ENCODE measurements around the gene CTNNBIP1.

The CTNNBIP1 gene

DNA sequence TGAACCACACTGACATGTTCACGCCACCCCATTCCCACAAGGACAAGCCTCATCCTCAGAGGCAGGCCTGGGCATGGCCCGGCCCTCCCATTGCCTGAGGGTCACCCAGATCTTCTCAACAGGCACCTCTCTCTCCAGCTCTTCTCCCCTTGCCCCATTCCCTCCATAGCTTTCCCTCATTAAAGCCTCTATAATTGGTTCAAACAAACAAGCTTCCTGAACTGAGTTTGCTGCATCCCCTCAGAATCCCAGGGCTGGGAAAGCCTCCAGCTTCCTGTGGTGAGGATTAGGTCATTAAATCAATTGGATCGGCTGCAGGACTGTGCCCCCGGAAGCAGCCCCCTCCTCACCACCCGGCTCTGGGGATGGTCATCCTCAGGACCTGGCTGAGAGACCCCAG, 18.9 kb downstream of the CTNNBIP1 start:
- in situ Hi-C loops (cut with HindIII; ENCODE audit: low pct_ligation_motif_present, low sequenced_read_pairs), result no loop called here
- Histone ChIP-seq H3K27me3 (replicated peaks) (no peaks in the 10 kb centered on the region), H3K4me3 (ENCODE audit: low read depth, low read length) (no peak overlapping the region), H3K36me3 (replicated peaks) (no peaks in the 10 kb centered on the region), H3K27ac (no peak overlapping the region)
- DNase-seq, result no peak
- TF ChIP-seq, protein P1, sequence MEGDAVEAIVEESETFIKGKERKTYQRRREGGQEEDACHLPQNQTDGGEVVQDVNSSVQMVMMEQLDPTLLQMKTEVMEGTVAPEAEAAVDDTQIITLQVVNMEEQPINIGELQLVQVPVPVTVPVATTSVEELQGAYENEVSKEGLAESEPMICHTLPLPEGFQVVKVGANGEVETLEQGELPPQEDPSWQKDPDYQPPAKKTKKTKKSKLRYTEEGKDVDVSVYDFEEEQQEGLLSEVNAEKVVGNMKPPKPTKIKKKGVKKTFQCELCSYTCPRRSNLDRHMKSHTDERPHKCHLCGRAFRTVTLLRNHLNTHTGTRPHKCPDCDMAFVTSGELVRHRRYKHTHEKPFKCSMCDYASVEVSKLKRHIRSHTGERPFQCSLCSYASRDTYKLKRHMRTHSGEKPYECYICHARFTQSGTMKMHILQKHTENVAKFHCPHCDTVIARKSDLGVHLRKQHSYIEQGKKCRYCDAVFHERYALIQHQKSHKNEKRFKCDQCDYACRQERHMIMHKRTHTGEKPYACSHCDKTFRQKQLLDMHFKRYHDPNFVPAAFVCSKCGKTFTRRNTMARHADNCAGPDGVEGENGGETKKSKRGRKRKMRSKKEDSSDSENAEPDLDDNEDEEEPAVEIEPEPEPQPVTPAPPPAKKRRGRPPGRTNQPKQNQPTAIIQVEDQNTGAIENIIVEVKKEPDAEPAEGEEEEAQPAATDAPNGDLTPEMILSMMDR (IDR thresholded peaks at IDR 0.05; ENCODE audit: low read depth, low read length, missing control alignments), result no peak

DNA sequence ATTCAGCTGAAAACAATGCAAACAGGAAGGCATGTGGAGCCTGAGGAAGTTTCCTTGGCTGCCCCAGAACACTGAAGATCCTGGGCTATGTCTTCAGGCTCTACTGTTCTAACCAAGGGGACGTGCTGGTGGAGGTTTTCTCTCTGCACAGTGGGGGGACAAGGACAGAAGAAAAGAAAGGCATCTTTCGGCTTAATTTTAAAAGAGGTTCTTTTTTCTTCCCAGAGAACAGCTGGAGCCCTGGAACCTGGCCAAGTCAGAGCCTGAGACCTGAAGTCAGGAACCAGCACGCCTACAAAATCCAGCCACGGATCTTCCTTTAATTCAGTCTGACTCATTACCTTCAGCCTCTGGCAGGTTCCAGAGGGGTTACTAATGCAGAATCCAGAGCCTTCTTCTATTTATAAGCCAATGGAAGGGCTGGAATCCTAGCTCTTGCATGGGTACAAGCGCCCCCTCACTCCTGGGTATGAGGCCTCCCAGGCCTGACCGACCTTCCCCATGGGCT, 19.8 kb downstream of the CTNNBIP1 start:
- H3K27me3 ChIP-seq (replicated peaks), result no peaks in the 10 kb centered on the region
- in situ Hi-C loops (cut with HindIII; ENCODE audit: low pct_ligation_motif_present, low sequenced_read_pairs), result no loop called here
- H3K36me3 ChIP-seq (replicated peaks), result no peaks in the 10 kb centered on the region
- peak; percentile 90 for DNase-seq
- H3K4me3 ChIP-seq (ENCODE audit: low read depth, low read length), result no peak overlapping the region
- peak overlapping the region; percentile 53 for H3K27ac ChIP-seq
- TF ChIP-seq, protein P1 (IDR thresholded peaks at IDR 0.05; ENCODE audit: low read depth, low read length, missing control alignments), result no peak

DNA sequence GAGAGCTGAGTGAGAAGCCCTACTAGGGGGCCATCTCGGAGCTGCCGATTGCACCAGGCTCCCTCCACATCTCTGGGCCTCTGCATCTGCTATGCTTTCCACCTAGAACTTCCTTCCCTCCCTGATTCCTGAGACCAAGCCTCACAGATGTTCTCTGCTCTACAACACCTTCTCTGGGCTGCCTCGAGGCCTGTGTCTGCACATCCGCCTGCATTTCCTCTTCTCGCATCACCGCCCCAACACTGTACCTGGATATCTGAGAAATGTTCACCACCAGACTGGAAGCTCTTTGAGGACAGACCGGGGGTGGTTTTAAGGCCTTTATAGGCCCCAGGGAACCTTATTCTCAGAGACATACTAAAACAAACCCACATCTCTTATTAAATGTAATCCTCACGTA, 20.7 kb downstream of the CTNNBIP1 start:
- H3K27me3 ChIP-seq (replicated peaks), result no peaks in the 10 kb centered on the region
- no peak overlapping the region for H3K4me3 ChIP-seq (ENCODE audit: low read depth, low read length)
- H3K36me3 ChIP-seq (replicated peaks), result no peaks in the 10 kb centered on the region
- DNase-seq, result no peak
- no peak overlapping the region for H3K27ac ChIP-seq
- in situ Hi-C loops (cut with HindIII; ENCODE audit: low pct_ligation_motif_present, low sequenced_read_pairs), result no loop called here
- TF ChIP-seq, protein P1 (IDR thresholded peaks at IDR 0.05; ENCODE audit: low read depth, low read length, missing control alignments), result no peak

DNA sequence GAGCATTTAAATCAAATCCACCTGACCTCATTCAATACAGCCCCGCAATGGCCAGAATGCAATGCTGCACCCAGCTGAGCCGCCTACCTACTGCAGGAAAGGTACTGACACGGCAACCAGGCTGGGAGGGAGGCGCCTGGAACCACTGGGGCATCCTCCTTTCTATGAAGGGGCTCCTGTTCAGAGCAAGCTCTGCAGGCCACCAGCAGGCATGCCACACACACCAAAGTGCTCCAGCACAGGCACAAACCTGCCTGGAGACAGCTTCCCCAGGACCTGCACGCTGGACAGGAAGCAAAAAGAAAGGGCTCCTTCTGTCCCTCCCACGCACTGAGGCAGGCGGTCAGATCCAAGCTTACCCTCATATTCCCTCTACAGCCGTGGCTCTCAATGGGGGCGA, 21.2 kb downstream of the CTNNBIP1 start:
- H3K27me3 ChIP-seq (replicated peaks), result no peaks in the 10 kb centered on the region

DNA sequence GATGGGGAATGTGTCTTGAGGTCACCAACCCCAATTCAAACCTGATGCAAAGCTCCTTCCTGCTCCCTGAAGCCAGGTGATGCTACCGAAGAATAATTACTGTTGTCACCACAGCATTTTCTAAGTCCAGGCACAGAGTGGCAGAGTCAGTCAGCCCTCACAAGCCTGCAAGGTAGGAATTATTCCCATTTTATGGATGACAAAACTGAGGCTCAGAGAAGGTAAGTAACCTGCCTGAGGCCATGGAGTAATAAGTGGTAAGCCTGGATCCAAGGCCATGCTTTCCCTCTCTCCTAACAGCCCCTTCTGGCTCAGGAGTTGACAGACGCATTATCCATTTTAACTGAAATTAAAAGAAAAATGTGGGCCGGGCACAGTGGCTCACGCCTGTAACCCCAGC, 23.0 kb downstream of the CTNNBIP1 start:
- H3K27ac ChIP-seq, result no peak overlapping the region
- no peak overlapping the region for H3K4me3 ChIP-seq (ENCODE audit: low read depth, low read length)
- no peaks in the 10 kb centered on the region for H3K36me3 ChIP-seq (replicated peaks)
- in situ Hi-C loops (cut with HindIII; ENCODE audit: low pct_ligation_motif_present, low sequenced_read_pairs), result no loop called here
- no peak for DNase-seq
- TF ChIP-seq, protein P1 (IDR thresholded peaks at IDR 0.05; ENCODE audit: low read depth, low read length, missing control alignments), result no peak
- H3K27me3 ChIP-seq (replicated peaks), result no peaks in the 10 kb centered on the region

More for the DNA sequence above, 21.2 kb downstream of the CTNNBIP1 start:
- TF ChIP-seq, protein P1 (IDR thresholded peaks at IDR 0.05; ENCODE audit: low read depth, low read length, missing control alignments), result no peak
- no peaks in the 10 kb centered on the region for H3K36me3 ChIP-seq (replicated peaks)
- in situ Hi-C loops (cut with HindIII; ENCODE audit: low pct_ligation_motif_present, low sequenced_read_pairs), result no loop called here
- DNase-seq, result no peak
- no peak overlapping the region for H3K4me3 ChIP-seq (ENCODE audit: low read depth, low read length)
- H3K27ac ChIP-seq, result no peak overlapping the region

DNA sequence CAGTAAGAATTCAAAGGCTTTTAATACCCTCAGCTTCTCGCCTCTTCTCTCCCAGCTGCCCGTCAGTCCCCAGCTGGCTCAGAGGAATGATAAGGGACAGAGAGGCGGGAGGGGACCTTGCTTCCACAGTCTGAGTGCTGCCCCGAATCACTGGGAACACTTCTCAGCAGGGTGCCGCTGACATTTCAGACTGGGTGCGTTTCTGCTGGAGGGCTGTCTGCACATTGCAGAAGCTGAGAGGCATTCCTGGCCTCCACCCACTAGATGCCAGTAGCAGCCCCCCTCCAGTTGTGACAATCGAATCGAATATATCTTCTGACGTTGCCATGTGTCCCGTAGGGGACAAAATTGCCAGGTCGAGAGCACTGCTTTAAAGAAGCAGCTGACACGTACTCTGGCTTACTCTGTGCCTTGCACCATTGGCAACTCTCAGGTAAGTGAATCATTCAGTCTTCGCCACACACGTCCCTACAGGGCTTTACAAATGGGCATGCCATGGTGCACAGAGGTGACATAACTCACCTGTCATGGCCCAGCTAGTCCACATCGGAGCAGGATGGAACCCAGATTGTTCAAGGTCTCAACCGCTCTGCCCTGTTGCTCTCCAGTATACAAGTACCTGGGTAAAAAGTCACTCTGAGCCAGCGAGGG, 23.9 kb downstream of the CTNNBIP1 start:
- TF ChIP-seq, protein P1 (IDR thresholded peaks at IDR 0.05; ENCODE audit: low read depth, low read length, missing control alignments), result peak; percentile 19
- Histone ChIP-seq H3K4me3 (ENCODE audit: low read depth, low read length) (no peak overlapping the region), H3K36me3 (replicated peaks) (no peaks in the 10 kb centered on the region), H3K27ac (no peak overlapping the region), H3K27me3 (replicated peaks) (no peaks in the 10 kb centered on the region)
- DNase-seq, result no peak
- in situ Hi-C loops (cut with HindIII; ENCODE audit: low pct_ligation_motif_present, low sequenced_read_pairs), result no loop called here

Data from brain microvascular endothelial cell (primary cell).